GM23338 (cell line): ENCODE results near the gene TMIGD2. TPM values are rescaled to one million over a fixed set of nuclear protein-coding genes. Genes with fewer than 3 reads are reported as not detected.

Experiments used
- ATAC-seq: fragments of 200-7000 bp; cut with Tn5 transposase; 3 replicates; pipeline ENCODE4 v1.9.1; 2020
- DNase-seq: peaks from one replicate; pipeline ENCODE4 v3.0.0-alpha.2; 2015; ENCODE audit warnings: low spot score
- H2AFZ ChIP-seq: fragments of 200-600 bp; sonication (generic); 2 replicates; pipeline ENCODE4 v1.8.0; 2016; ENCODE audit warnings: antibody characterized with exemption, mild to moderate bottlenecking, moderate library complexity
- H3F3A ChIP-seq: fragments of 200-600 bp; sonication (generic); replicated peaks from 2 replicates; pipeline ENCODE4 v1.8.0; 2017; ENCODE audit warnings: antibody characterized with exemption, mixed run types, low read depth
- H3K27ac ChIP-seq: fragments of 200-600 bp; sonication (generic); 2 replicates; pipeline ENCODE4 v1.6.1; 2016; ENCODE audit warnings: low read depth
- H3K27me3 ChIP-seq: fragments of 200-600 bp; sonication (generic); 2 replicates; pipeline ENCODE4 v1.8.0; 2016; ENCODE audit warnings: mild to moderate bottlenecking, mixed run types, moderate library complexity; ENCODE audit not compliant: insufficient read depth
- H3K36me3 ChIP-seq: fragments of 200-600 bp; sonication (generic); 2 replicates; pipeline ENCODE4 v1.8.0; 2016; ENCODE audit warnings: mild to moderate bottlenecking; ENCODE audit not compliant: insufficient read depth
- H3K4me1 ChIP-seq: fragments of 200-600 bp; sonication (generic); 2 replicates; pipeline ENCODE4 v1.8.0; 2016; ENCODE audit warnings: mild to moderate bottlenecking, moderate library complexity; ENCODE audit not compliant: insufficient read depth
- H3K4me2 ChIP-seq: fragments of 200-600 bp; sonication (generic); 2 replicates; pipeline ENCODE4 v1.7.1; 2017; ENCODE audit warnings: mixed run types
- H3K4me3 ChIP-seq: fragments of 200-600 bp; sonication (generic); 2 replicates; pipeline ENCODE4 v1.6.1; 2016; ENCODE audit warnings: mixed run types
- H3K79me2 ChIP-seq: fragments of 200-600 bp; sonication (generic); replicated peaks from 2 replicates; pipeline ENCODE4 v1.8.0; 2017; ENCODE audit warnings: mild to moderate bottlenecking; ENCODE audit not compliant: insufficient read depth
- H3K9me2 ChIP-seq: fragments of 200-600 bp; sonication (generic); 2 replicates; pipeline ENCODE4 v1.8.0; 2017; ENCODE audit not compliant: insufficient read depth
- H4K20me1 ChIP-seq: fragments of 200-600 bp; sonication (generic); replicated peaks from 2 replicates; pipeline ENCODE4 v1.8.0; 2017; ENCODE audit warnings: mild to moderate bottlenecking; ENCODE audit not compliant: insufficient read depth
- H3K27ac Mint-ChIP-seq: 2 replicates; pipeline ENCODE4 v1.8.0; 2020; ENCODE audit warnings: inconsistent platforms, mild to moderate bottlenecking, moderate library complexity, mixed read lengths
- H3K27me3 Mint-ChIP-seq: 3 replicates; pipeline ENCODE4 v1.8.0; 2022; ENCODE audit warnings: low read depth, mild to moderate bottlenecking, moderate library complexity, mixed read lengths, inconsistent platforms; ENCODE audit not compliant: insufficient read depth, poor library complexity
- H3K36me3 Mint-ChIP-seq: 3 replicates; pipeline ENCODE4 v1.8.0; 2021; ENCODE audit warnings: low read depth, mild to moderate bottlenecking, inconsistent platforms, moderate library complexity, mixed read lengths
- H3K4me1 Mint-ChIP-seq: 3 replicates; pipeline ENCODE4 v1.8.0; 2020; ENCODE audit warnings: mild to moderate bottlenecking, inconsistent platforms, mixed read lengths
- H3K4me3 Mint-ChIP-seq: 3 replicates; pipeline ENCODE4 v1.8.0; 2021; ENCODE audit warnings: moderate library complexity, mild to moderate bottlenecking, inconsistent platforms, mixed read lengths
- H3K9me3 Mint-ChIP-seq: 3 replicates; pipeline ENCODE4 v1.8.0; 2020; ENCODE audit warnings: moderate library complexity, mild to moderate bottlenecking, inconsistent platforms, mixed read lengths
- CTCF ChIP-seq, 2 experiments: fragments of 200-600 bp in 1 of 2; sonication (generic) in 1 of 2; conservative IDR thresholded peaks; 2 replicates each; pipeline versions ENCODE4 v1.5.1 to v1.6.1; 2016 to 2017; ENCODE audit warnings: antibody characterized with exemption in 2 of 2, low read depth in 2 of 2, mild to moderate bottlenecking in 2 of 2, moderate library complexity in 1 of 2
- JUNB ChIP-seq: IDR thresholded peaks from one replicate; pipeline ENCODE4 v1.6.1; 2016; ENCODE audit warnings: antibody characterized with exemption; ENCODE audit not compliant: unreplicated experiment
- ZNF462 ChIP-seq: fragments of 250-450 bp; sonication (Bioruptor Pico); IDR thresholded peaks from 2 replicates; pipeline ENCODE4 v1.5.0; 2020; ENCODE audit warnings: mild to moderate bottlenecking, moderate library complexity
- polyA plus RNA-seq: library from polyadenylated mRNA; unstranded; fragments of >200 nt; fragmentation: Nextera tagmentation; extraction: Ambion mirVana; gene quantifications from 2 replicates; pipeline ENCODE4 v1.2.1, GENCODE V29; 2016
- total RNA-seq: library from RNA; depleted of rRNA; stranded (reverse); fragments of >200 nt; shearing (Covaris generic); gene quantifications from 2 replicates; pipeline ENCODE4 v1.2.3, GENCODE V29; 2014
- TF ChIP-seq, protein P1 (sequence below): IDR thresholded peaks from one replicate; pipeline ENCODE4 v1.6.1; 2018; ENCODE audit warnings: antibody characterized with exemption; ENCODE audit not compliant: unreplicated experiment

The TMIGD2 gene
- total and polyA plus RNA-seq, 2 experiments from 2014 or later = 0.76 to 0.79 TPM

- Histone ChIP-seq H3K4me1 (no peaks in the 10 kb centered on the region), H2AFZ (peak overlapping the region; percentile 56), H3K36me3 (no peaks in the 10 kb centered on the region), H3K9me2 (no peaks in the 10 kb centered on the region), H3K27me3 (no peaks in the 10 kb centered on the region), H3F3A (no peaks in the 10 kb centered on the region), H3K4me3 (no peak overlapping the region), H4K20me1 (no peaks in the 10 kb centered on the region), H3K4me2 (no peak overlapping the region), H3K79me2 (no peaks in the 10 kb centered on the region), H3K27ac (no peak overlapping the region)
- peaks cover 13% of the 10 kb centered on the region for H3K4me1 Mint-ChIP-seq
- no peak overlapping the region for H3K27ac Mint-ChIP-seq
- peak; percentile 62 for ATAC-seq
- peak; percentile 61 for DNase-seq
- H3K4me3 Mint-ChIP-seq = no peak overlapping the region
- TF ChIP-seq CTCF (conservative IDR thresholded peaks at IDR 0.05; ENCODE audit: low read depth in 2 of 2) = peak; percentile 20 to 67
- TF ChIP-seq, protein P1, sequence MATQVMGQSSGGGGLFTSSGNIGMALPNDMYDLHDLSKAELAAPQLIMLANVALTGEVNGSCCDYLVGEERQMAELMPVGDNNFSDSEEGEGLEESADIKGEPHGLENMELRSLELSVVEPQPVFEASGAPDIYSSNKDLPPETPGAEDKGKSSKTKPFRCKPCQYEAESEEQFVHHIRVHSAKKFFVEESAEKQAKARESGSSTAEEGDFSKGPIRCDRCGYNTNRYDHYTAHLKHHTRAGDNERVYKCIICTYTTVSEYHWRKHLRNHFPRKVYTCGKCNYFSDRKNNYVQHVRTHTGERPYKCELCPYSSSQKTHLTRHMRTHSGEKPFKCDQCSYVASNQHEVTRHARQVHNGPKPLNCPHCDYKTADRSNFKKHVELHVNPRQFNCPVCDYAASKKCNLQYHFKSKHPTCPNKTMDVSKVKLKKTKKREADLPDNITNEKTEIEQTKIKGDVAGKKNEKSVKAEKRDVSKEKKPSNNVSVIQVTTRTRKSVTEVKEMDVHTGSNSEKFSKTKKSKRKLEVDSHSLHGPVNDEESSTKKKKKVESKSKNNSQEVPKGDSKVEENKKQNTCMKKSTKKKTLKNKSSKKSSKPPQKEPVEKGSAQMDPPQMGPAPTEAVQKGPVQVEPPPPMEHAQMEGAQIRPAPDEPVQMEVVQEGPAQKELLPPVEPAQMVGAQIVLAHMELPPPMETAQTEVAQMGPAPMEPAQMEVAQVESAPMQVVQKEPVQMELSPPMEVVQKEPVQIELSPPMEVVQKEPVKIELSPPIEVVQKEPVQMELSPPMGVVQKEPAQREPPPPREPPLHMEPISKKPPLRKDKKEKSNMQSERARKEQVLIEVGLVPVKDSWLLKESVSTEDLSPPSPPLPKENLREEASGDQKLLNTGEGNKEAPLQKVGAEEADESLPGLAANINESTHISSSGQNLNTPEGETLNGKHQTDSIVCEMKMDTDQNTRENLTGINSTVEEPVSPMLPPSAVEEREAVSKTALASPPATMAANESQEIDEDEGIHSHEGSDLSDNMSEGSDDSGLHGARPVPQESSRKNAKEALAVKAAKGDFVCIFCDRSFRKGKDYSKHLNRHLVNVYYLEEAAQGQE = no peak
- peaks cover 16% of the 10 kb centered on the region for H3K27me3 Mint-ChIP-seq
- no peaks in the 10 kb centered on the region for H3K36me3 Mint-ChIP-seq
- no peaks in the 10 kb centered on the region; the same call in 2 of the 3 replicates for H3K9me3 Mint-ChIP-seq
Observed at GRCh38 chr19:4297901-4298809, 4.0 kb downstream of the TMIGD2 start.

DNA sequence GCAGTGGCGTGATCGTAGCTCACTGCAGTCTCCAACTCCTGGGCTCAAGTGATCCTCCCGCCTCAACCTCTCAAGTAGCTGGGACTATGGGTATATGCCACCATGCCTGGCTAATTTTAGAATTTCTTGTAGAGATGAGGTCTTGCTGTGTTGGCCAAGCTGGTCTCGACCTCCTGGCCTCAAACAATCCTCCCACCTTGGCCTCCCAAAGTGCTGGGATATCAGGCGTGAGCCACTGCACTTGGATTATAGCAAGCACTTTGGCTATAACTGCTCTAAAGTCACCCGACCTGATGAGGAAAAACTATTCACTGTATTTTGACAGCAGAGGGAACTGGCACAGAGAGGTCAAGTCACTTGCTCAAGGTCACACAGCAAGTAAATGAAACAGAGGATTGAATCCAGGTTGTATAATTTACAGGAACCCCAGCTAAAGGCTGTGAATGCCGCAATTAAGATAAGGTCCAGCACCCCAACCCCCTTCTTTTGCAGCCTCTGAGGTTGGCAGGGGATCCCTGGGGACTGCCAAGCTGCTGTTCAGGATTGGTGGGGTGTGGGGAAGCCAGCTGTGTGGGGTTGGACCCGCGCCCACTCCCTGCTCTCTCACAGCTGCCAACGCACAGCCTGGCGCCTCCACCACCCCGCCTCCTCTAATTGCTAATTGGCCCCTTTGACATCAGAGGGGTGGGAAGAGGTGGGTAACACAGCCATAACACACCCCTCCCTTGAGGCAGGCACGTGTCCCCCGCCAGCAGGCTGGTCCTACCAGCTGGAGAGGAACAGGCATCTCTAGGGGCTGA lies 6.0 kb downstream of the TMIGD2 start:
- Mint-ChIP-seq H3K36me3 (no peaks in the 10 kb centered on the region), H3K9me3 (no peaks in the 10 kb centered on the region; the same call in 2 of the 3 replicates), H3K4me3 (no peak overlapping the region), H3K4me1 (peaks cover 5% of the 10 kb centered on the region; the same call in 2 of the 3 replicates), H3K27ac (no peak overlapping the region), H3K27me3 (peaks cover 14% of the 10 kb centered on the region)
- Histone ChIP-seq H3K9me2 (no peaks in the 10 kb centered on the region), H3K27ac (no peak overlapping the region), H3K4me3 (no peak overlapping the region), H3K4me2 (no peak overlapping the region), H3K4me1 (no peaks in the 10 kb centered on the region), H3K27me3 (no peaks in the 10 kb centered on the region), H2AFZ (0 out of 2 replicates have a peak overlapping the region, but pooled peaks have one; percentile 52), H3K36me3 (no peaks in the 10 kb centered on the region), H3F3A (no peaks in the 10 kb centered on the region), H4K20me1 (no peaks in the 10 kb centered on the region), H3K79me2 (no peaks in the 10 kb centered on the region)
- DNase-seq (peak; percentile 45), ATAC-seq (peak; percentile 45)
- TF ChIP-seq ZNF462 (no peak), JUNB (no peak)
